Measurements from ENCODE around the gene CHST8.

CHST8 gene

DNA sequence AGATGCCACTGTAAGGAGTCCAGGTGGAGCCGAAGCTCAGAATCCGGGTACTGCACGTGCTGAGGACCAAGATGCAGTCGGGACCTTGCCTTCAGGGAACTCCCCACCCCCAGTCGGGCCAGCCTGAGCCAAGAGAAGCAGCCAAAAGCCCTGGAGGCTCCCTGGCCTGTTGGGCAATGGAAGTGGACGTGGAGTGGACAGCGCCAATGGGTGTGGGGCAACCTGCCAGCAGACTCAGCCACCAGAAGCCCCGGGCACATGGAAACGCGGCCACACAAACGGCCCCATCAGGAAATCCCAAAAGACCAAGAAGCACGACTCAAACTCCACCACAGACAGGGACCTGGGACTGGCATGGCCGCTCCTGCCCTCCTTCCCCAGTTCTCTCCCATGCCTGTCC is 144.9 kb downstream of the CHST8 start:
- no peak for DNase-seq (ENCODE audit: low read depth in 2 of 2)

DNA sequence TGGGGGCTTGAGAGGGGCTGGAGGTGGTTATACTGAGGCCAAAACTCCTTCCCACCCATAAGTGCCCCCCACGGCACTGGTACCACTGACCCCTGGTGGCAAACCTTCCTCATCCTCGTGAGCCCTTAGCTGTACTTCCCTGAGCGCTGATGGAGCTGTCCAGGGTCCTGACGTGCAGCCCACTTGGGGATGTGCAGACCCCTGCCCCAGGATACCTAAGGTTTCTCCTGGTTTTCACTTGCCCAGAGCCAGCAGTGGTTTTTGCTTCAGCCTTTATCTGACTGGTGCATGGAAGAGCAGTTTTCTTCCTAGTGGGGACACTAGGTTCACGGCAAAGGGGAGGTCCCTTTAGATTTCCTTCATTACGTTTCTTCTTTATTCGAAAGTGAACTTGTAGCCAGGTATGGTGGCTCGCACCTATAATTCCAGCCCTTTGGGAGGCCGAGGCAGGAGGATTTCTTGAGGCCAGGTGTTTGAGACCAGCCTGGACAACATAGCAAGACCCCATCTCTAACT is 146.2 kb downstream of the CHST8 start:
- DNase-seq (ENCODE audit: low read depth in 2 of 2) = no peak

DNA sequence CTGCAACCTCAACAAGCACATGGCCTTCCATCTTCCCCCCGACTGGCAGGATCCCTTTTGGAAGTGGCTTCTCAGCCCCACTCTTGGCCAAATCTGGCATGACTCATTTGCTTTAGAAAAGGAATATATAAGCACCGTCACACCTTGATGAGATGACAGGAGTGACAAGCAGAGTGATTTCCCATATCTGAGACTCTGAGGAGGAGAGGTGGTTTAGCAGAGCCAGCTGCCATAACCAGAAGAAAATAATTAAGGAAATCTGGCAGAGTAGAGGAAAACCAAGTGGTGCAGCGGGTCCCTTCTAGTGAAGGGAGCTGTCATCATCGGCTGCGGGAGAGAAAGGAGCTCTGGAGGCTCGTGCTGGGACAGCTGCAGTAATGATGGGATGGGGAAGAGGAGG is 147.5 kb downstream of the CHST8 start:
- DNase-seq (ENCODE audit: low read depth in 2 of 2) = no peak

DNA sequence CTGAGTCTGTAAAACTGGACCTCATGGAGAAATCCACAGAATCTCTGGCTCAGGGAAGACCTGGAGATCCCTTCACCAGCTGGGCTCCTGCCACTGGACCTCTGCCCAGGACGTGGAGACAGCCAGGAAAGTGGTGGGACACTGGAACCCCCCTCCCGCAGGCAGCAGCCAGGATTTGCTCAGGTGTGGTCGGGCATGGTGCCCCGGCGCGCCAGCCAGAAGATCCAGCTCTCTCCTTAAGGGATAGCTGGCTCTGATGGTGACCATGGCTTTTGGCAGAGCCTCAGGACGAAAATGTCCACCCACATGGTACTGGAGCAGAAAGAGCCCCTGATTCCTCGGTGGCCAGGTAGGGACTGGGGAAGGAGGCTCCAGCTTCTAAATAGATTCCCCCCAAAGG is 148.4 kb downstream of the CHST8 start:
- no peak for DNase-seq (ENCODE audit: low read depth in 2 of 2)

DNA sequence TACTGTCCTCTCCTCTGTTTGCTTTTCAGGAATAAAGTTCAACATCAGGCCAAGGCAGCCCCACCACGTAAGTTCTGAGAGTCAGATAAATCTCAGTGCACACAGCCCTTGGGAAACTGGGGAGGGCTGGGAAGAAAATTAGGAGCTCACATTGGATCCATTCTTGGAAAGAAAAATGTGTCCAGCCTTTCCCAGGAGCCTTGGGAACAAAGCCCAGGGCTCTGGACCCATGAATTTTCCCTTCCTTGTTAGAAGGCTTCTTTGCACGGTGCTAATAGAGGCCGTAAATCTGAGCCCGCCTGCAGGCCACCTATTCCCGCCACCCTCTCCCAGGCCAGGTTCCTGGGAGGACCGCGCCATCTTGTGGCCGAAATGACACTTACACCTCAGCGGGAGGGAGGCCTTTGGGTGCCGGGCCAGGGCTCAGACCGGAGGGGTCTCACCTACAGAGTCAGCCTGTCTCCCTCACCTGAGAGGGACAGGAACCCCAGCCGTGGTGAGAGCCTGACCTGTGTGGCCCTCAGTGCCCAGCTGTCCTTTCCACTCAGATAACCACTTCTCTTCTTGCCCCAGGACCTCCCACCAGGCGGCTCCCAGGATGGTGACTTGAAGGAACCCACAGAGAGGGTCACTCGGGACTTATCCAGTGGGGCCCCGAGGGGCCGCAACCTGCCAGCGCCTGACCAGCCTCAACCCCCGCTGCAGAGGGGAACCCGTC is 149.8 kb downstream of the CHST8 start:
- peak; percentile 17 to 48 for DNase-seq (ENCODE audit: low read depth in 2 of 2)

DNA sequence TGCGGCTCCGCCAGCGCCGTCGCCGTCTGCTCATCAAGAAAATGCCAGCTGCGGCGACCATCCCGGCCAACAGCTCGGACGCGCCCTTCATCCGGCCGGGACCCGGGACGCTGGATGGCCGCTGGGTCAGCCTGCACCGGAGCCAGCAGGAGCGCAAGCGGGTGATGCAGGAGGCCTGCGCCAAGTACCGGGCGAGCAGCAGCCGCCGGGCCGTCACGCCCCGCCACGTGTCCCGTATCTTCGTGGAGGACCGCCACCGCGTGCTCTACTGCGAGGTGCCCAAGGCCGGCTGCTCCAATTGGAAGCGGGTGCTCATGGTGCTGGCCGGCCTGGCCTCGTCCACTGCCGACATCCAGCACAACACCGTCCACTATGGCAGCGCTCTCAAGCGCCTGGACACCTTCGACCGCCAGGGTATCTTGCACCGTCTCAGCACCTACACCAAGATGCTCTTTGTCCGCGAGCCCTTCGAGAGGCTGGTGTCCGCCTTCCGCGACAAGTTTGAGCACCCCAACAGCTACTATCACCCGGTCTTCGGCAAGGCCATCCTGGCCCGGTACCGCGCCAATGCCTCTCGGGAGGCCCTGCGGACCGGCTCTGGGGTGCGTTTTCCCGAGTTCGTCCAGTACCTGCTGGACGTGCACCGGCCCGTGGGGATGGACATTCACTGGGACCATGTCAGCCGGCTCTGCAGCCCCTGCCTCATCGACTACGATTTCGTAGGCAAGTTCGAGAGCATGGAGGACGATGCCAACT is 150.5 kb downstream of the CHST8 start:
- DNase-seq (ENCODE audit: low read depth in 2 of 2) = no peak

DNA sequence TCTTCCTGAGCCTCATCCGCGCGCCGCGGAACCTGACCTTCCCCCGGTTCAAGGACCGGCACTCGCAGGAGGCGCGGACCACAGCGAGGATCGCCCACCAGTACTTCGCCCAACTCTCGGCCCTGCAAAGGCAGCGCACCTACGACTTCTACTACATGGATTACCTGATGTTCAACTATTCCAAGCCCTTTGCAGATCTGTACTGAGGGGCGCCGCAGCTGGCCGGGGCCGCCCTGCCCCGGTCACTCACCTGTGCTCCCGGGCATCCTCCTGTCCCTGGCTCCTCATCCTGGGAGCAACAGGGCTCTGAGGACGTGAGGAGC is 151.1 kb downstream of the CHST8 start:
- no peak for DNase-seq (ENCODE audit: low read depth in 2 of 2)

DNA sequence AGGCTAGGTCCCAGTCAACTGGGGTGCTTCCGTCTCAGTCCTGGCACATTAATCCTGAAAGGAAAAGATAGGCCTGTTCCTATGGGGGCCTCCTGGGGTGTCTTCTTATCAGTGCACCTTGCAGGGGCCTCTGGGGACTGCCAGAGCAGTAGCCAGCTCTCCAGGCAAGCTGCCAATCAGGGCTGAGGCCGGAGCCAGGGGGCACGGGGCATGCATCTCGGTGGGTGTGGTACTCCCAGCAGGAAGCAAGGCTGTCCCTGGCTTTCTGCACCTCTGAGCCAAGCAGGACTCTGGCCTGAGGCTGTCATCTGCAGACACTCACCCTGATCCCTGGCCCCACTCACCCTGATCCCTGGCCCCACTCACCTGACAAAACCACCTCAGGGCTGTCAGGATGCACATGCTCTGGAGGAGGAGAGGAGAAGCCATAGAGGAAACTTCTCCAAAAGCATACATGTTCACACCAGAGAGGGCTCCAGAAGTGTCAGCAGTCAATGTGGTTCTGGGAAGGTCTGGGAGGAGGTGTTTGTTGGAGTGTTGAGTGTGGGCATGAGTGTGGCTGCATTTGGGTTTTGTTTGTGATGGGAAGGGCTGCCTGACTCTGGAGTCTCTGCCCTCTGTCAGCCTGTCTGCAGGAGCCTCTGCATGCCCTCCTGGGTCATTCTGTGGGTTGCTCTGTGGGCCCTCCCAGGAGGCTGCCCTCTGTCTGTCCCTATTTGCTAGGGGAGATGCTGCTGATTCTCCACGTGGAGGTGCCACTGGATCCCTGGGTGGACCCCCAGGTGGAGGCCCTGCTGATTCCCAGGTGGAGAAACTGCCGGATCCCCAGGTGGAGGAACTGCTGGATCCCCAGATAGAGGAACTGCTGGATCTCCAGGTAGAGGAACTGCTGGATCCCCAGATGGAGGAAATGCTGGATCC is 152.2 kb downstream of the CHST8 start:
- DNase-seq (ENCODE audit: low read depth in 2 of 2) = no peak

DNA sequence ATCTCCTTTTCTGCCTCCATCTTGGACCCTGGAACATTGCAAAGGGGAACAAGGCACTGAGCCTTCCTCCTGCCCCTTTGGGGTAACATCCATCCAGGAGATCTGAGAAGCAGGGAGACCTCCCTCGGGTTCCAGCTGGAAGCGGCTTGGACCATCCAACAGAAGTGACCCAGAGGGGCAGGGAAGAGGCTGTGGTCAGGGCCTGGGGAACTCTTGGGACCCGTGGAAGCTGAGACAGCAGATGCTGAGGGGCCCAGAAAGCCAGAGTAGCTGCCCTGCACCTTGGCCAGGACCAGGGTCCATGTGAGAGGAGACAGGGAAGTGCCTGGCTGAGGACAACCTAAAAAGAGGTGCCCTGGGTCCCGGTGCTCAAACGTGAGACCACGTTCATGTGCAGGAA is 153.0 kb downstream of the CHST8 start:
- DNase-seq (ENCODE audit: low read depth in 2 of 2) = no peak

DNA sequence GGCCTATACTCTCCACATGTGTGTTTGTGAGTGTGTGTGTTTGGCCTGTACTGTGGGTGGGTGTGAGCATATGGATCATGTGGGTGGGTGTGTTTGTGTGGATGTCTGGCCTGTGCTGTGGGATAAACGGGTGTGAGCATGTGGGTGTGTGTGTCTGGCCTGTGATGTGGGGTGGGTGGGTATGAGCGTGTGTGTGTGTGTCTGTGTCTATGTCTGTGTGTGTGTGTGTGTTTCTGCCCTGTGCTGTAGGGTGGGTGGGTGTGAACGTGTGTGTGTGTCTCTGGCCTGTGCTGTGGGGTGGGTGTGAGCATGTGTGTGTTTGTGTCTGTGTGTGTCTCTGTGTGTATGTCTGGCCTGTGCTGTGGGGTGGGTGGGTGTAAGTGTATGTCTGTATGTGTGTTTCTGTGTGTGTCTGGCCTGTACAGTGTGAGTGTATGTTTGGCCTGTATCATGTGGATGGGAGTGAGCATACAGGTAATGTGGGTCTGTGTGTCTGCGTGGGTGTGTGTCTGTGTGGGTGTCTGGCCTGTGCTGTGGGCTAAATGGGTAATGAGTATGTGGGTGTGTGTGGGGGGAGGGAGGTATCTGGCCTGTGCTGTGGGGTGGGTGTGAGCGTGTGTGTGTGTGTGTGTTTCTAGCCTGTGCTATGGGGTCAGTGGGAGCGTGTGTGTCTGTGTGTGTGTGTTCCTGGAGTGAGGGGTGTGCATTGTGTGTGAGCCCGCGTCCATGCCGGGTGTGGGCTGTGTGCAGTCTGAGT is 154.2 kb downstream of the CHST8 start:
- DNase-seq (ENCODE audit: low read depth in 2 of 2) = no peak

DNA sequence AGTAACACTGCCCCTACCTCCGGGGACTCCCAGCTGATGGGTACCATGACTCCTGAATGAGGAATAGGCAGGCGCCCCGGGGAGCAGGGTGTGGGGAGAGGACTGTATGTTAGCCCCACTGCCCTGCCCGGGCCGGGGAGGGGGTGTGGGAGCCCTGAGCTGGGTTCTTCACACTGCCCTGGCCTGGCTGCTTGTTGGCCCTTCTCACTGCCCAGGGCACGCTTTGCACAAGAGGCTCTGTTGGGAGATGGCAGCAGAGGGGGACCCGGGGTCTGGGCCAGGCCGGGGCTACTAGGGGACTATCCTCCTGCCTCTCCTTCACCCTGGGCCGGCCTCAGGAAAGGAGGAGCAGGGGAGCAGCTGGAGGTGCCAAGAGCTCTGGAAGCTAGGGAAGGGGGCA is 155.6 kb downstream of the CHST8 start:
- no peak for DNase-seq (ENCODE audit: low read depth in 2 of 2)

DNA sequence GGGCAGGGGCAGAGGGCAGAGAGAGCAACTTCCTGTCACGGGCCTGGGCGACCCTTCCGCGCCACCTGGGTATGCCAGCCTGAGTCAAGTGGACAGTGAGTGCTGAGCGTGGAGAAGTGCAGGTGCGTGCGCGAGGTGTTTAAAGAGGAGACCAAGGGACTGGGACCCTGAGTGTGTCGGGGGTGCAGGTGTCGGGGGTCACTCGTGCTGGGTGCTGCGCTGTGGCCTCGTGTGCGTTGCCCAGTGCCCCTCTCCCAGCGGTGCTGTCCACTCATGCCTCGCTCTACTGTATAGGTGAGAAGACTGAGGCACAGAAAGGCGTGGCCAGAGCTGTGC is 156.0 kb downstream of the CHST8 start:
- no peak for DNase-seq (ENCODE audit: low read depth in 2 of 2)

DNA sequence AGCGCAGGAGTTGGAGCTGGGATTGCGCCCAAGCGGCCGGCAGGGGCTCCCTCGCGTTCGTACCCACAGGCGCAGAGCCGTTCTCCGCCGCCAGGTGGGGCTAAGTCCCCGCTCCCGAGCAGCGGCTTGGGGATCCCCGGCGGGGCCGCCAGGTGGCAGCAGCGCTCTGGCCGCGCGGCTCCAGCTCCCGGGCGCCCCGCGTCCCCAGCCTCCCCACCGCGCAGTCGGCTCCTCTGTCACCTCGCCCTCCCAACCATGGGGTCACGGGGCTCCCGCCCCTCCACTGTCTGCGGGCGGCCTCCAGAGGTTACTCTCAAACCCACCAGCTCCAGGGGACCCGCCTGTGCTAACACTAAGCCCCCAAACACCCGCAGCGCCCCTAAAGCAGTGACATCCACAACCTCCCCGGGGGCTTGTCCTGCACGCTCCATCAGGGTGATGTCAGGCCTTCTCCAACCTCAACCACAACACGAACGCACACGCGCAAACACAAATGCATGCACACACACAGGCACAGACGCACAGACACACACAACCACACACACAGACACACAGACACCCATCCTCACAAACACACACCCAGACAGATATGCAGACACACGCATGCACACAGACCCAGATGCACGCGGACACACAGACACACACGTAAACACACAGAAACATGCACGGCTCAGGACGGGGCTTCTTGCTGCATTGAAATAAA is 156.5 kb downstream of the CHST8 start:
- peak; percentile 68 to 84 for DNase-seq (ENCODE audit: low read depth in 2 of 2)

DNA sequence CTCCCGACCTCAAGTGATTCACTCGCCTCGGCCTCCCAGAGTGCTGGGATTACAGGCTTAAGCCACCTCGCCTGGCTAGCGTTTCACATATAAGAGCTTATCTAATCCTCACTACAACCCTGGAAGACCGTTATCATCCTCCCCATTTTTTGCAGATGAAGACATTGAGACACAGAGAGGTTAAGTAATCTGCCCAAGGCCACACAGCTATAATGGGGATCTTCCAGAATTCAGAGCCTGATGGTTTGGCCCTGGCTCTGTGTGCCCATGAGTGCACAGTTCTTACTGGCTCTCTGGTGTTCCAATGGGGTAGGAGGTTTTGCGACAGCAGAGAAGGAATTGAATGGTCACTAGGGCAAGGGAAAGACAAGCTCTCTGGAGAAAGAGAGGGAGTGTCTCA is 158.1 kb downstream of the CHST8 start:
- no peak for DNase-seq (ENCODE audit: low read depth in 2 of 2)

DNA sequence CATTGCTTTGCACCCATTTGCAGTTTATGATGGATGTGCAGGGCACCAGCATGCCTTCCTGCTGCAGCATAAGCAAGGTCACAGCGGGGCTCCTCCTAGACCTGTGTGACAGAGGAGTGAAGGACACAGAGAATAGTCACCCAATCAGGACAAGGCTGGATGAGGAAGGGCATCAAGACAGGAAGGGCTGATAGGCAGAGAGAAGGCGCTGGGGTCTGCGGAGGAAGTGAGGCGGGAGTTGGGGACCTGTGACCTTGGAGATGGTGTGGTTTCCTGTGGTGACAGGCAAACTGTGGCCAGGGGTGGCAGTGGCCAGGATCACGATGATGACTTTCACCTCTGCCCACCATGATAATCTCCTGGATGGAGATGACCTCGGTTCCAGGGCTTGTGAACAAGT is 158.5 kb downstream of the CHST8 start:
- DNase-seq (ENCODE audit: low read depth in 2 of 2) = no peak

DNA sequence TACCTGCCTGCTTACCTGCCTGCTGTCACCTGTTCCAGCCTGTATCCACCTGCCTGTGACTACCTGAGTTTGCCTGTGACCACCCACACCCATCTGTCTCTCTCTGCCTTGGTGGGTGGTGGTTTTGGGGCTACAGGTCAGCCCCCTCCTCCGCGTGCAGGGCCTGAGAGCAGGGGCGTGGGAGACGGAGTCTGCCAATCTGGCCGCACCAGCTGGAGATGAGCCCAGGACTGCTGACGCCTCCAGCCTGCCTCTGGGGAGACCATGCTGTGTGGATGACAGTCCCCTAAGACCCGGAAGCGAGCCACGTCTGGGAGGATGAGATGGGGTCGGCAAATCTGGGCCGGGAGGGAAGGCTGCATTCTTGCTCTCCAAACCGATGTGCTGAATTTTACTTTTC is 159.0 kb downstream of the CHST8 start:
- no peak for DNase-seq (ENCODE audit: low read depth in 2 of 2)

DNA sequence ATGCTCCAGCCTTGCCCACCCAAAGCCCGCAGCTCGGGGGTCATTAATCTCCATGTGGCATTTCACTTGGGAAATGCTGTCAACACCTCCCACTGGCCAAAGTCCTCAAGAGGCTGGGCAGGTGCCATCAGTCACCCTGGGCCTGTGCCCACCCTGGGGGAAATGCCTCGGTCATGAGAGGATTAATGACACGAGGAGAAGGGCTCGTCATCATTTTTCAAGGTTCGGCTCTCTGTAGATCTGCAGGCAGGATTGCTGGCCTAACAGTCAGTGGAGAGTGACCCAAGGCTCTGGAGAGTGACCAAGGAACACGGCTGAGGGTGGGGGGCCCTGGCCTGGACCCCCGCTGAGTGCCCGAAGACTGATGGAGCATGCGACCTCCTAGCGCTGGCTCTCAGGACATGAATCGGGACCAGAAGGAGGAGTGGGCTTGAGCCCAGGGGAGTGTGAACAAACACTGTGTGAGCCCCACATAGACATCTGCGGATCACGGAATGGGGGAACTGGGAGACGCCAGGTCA is 159.7 kb downstream of the CHST8 start:
- DNase-seq (ENCODE audit: low read depth in 2 of 2) = no peak

DNA sequence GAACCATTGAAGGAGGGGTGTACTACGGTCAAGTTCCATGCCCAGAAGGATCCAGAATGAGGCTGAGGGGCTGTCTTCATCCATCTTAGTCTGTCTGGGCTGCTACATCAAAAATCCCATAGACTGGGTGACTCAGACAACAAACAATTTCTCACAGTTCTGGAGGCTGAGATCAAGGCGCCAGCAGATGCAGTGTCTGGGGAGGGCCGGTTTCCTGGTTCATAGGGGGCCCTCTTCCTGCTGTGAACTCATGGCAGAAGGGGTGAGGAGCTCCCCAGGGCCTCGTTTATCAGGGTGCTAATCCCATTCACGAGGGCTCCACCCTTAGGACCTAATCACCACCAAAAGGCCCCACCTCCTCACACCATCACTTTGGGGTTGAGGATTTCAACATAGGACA is 160.2 kb downstream of the CHST8 start:
- DNase-seq (ENCODE audit: low read depth in 2 of 2) = no peak

DNA sequence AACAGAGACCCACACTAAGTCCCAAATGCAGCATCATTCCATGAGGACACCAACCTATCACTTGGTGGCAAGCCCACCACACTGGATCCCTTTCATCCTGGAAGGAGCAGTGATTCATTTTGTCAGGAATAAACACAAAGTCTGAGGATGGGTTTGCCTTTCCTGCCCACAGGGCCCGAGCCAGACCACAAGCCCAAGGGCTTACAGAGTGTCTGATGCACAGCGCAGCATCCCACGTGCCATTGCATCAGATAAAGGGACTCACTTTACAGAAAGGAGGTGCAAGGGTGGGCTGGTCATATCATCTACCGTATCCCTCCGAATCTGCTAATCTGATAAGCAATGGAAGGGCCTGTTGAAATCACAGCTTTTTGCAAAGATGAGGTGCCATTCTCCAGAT is 162.7 kb downstream of the CHST8 start:
- DNase-seq (ENCODE audit: low read depth in 2 of 2) = no peak

DNA sequence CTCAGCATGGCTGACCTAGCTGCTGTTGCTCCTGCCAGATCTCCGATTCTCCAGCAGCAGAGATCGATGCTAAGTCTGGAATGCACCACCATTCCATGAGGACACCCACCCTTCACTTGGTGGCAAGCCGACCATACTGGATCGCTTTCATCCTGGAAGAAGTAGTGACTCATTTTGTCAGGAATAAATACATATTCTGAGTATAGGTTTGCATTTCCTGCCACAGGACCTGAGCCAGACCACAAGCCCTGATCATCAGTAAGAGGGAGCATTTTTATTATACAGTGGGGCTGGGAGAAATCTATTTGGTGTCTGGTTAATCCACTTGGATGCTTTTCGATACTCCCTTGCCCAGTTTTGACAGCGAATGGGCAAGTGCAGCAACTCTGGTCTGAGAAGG is 164.0 kb downstream of the CHST8 start:
- no peak for DNase-seq (ENCODE audit: low read depth in 2 of 2)

DNA sequence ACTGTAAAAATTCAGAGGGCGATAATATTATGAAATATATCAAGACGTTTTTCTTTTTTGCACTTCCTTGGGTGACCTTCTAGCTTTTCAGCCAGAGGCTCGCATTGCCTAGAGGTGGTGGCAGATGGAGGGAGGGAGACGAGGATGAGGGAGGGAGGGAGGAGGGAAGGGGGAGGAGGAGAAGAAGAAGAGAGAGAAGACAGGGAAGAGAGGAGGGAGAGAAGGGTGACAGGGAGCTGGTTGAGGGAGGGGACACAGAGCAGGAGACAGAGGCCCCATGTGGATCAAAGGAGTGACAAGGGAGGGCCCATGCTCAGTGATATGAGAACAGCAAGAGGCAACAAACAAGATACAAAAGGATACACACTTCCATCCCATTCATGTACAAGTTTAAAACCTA is 166.9 kb downstream of the CHST8 start:
- DNase-seq (ENCODE audit: low read depth in 2 of 2) = no peak

Data from stimulated activated CD4-positive, alpha-beta T cell treated with anti-CD3 and anti-CD28 coated beads, Interleukin-1b, Interleukin-23, amount 100 ng/mL, for 1 hour (primary cell).